Posterior cingulate gyrus (tissue), 11 donors: Measurements from ENCODE around the gene PBX1.
"Not testable (repeated sequence)": the region's sequence is repeated elsewhere in the genome, so short reads cannot be mapped to it uniquely, and the experiment has no call there.

Experiments
- DNase-seq, 10 donors: peaks; one replicate each; pipeline versions ENCODE4 v3.0.0 to v3.0.0-alpha.2; 2020 to 2021; ENCODE audit warnings: mixed read lengths in 3 of 10
- intact Hi-C: fragments of 100-400 bp; cut with DNase I; formaldehyde crosslinking; loops from one replicate; pipeline ENCODE4 v1.15.1; 2023

PBX1 gene

DNA sequence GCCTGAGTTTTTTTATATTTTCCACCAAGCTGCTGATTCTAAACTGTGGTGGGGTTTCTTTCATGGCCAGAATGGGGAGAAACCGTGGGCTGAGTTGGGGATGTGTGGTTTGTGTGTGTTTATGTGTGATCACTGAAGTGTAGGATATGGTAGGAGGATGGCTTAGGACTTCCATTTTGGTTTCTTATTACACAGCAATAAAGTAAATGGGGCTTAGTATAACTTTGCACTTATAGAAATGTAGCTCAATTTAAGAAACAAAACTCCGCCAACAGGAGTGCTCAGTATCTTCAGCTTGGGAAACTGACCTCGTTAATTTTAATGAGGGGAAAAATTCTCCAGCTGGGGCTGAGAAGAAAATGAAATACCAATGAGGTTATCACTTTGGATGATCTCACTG is 77.8 kb downstream of the PBX1 start:
- no peak for DNase-seq
- intact Hi-C loops: no loop called here

DNA sequence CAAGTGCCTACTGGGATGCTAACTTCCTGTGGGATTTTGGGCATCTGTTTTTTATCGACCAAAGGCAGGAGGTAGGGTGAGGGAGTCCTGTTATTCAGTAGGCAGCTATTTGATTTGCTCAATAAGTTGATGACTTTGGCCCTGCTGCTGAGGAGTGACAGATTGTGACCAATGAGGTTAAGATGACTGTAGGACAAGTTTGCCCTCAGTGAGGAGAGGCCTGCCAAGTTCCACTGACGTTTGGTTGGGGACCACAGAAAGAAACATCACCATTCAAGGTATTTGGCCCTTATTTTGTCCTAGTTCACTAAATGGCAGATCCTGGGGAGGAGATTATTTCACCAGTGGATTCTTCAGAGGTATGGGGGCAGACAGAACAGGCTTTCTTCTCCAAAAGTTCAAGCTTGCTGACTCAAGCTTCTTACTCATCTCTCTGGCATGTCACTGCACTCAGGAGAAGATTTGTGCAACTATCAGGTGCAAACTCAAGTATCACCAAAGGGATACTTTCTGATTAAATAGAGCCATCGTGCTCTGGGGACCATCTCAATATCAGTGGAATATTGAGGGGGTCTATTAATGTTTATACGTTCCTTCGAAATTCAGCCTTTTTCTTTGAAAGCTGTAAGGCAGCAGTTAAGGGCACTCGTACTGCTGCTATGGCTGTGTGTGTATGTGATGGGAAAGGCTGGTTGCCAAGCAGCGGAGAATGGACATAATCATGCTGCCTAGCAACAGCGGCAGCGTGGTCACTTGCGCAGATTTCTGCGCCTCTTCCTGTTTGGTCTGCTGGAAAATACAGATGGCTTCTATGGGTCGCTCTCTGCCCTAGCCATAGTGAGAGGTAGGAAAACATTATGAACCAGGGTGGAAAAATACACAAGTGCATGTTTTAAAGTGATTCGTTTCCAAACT is 78.7 kb downstream of the PBX1 start:
- intact Hi-C loops: no loop called here
- DNase-seq: peak in 6 of 10 donors; percentile 39 to 86 (median 45)

DNA sequence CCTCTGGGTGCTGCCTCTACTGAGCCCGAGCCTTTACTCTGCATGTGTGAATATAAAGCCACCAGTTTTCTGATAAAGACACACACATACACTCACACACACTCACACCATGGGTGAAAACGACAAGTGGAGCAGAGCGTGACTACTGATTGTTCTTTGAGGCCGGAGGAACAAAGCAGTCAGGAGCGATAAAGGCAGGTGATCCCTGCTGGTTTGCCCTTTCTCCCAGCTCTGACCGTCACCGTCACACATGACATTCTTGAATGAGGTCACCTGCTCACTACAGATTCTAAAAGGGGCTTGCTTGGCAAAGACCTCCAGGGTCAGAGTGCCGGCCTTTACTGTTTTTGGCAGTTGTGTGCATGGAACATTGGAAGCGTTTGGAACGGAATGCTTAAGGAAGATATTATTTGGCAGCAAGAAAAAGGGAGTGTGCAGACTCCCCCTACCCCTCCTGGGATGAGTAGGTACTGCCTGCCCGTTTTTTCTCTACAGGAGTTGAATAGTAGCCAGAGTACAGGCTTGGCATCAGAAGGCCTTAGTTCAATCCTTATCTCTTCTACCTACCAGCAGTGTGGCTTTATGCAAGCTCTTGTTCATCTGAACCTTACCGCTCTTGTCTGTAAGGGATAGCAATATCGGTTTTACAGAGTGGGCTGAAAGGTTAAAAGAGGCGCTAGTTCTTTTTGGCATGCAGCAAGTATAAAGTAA is 79.7 kb downstream of the PBX1 start:
- no peak for DNase-seq
- intact Hi-C loops: no loop called here

DNA sequence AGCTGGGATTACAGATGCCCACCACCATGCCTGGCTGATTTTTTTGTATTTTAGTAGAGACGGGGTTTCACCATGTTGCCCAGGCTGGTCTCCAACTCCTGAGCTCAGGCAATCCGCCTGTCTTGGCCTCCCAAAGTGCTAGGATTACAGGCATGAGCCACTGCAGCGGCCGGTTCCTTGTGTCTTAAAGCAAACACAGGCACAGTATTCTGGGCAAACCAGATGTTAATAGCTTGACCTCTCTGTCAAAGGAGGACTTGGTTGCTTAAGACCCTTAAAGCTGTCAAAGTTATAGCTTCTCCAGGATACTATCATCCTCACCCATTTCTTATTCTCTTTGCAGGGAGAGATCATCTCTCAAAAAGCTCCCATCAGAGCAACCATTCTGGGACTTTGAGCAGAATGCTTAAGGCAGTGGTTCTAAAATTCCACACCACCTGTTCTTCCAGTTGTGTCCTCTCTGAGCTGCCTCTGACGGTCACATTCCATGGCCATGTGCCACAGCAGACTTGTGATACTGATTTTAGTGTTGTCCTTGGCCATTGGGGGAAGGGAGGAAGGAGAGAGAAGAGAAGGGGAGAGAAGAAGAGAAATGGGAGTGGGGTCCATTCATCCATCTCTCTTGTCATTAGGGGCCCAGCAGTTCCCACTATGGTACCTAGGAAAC is 81.8 kb downstream of the PBX1 start:
- no peak for DNase-seq
- intact Hi-C loops: no loop called here

GRCh38 chr1:164641353-164641730 is 82.4 kb downstream of the PBX1 start:
- DNase-seq: no peak
- intact Hi-C loops: no loop called here

GRCh38 chr1:164643018-164643417 is 84.0 kb downstream of the PBX1 start:
- intact Hi-C loops: no loop called here
- no peak for DNase-seq

GRCh38 chr1:164644268-164644667 is 85.3 kb downstream of the PBX1 start:
- no peak for DNase-seq
- intact Hi-C loops: no loop called here

- no peak for DNase-seq
- intact Hi-C loops: no loop called here
Measured at GRCh38 chr1:164644774-164645644, 86.0 kb downstream of the PBX1 start.

GRCh38 chr1:164645921-164646320 is 86.9 kb downstream of the PBX1 start:
- intact Hi-C loops: no loop called here
- no peak for DNase-seq

- DNase-seq: no peak
Measured at GRCh38 chr1:164647211-164647610, 88.2 kb downstream of the PBX1 start.

GRCh38 chr1:164648636-164649035 is 89.7 kb downstream of the PBX1 start:
- intact Hi-C loops: no loop called here
- no peak for DNase-seq

More at GRCh38 chr1:164647211-164647610, 88.2 kb downstream of the PBX1 start:
- intact Hi-C loops: no loop called here

GRCh38 chr1:164649146-164649545 is 90.2 kb downstream of the PBX1 start:
- DNase-seq: no peak
- intact Hi-C loops: no loop called here

DNA sequence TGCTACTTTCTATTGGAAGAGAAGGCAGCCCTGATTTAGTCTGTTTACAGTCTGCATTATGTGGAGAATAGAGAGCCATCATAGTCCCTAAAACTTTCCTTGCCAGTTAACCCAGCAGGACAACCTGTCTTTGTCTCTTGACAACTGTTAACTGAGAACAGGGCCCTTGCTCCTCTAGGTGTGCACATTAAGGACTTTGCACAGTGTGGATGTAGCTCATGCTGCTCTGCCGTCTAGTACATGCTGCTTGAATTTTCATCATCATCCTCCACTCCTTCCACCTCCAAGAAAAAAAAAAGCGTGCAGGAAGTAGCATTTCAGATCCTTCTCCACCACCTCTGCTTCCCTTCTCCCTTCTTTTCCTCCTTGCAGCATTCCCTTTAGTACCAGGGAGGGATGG is 91.5 kb downstream of the PBX1 start:
- no peak for DNase-seq
- intact Hi-C loops: no loop called here

- no peak for DNase-seq
- intact Hi-C loops: no loop called here
Measured at GRCh38 chr1:164651351-164651951, 92.5 kb downstream of the PBX1 start.

DNA sequence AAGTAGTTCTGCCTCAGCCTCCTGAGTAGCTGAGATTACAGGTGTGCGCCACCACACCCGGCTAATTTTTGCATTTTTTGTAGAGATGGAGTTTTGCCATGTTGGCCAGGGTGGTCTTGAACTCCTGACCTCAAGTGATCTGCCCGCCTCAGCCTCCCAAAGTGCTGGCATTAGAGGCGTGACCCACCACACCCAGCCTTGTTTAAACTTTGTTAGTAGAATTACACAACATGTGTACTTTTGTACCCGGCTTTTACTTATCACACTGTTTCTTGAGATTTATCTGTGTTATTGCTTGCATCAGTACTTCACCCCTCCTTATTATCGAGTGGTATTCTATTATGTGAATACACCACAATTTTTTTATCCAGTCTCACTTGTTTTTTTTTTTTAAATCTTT is 94.0 kb downstream of the PBX1 start:
- DNase-seq, intact Hi-C loops: not testable (repeated sequence)

- DNase-seq: no peak
- intact Hi-C loops: no loop called here
Measured at GRCh38 chr1:164653705-164654104, 94.7 kb downstream of the PBX1 start.

GRCh38 chr1:164654200-164654599 is 95.2 kb downstream of the PBX1 start:
- DNase-seq: no peak
- intact Hi-C loops: no loop called here

DNA sequence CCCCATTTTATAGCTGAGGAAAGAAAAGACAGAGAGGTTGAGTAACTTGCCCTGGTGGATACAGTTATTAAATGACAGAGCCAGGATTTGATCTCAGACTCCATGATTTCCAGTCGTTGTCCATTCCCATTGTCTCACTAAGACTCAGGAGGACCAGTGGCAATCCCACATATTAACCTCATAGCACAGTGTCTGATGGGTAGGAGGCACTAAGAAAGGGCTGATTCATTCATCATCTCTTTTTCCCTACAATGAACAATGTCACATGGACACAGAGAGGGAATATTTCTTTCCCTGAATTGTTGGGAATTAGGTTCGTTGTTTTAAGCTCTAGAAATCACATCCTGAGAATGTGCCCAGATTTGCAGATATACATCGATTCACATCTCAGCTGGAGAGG is 99.9 kb downstream of the PBX1 start:
- intact Hi-C loops: no loop called here
- DNase-seq: no peak

DNA sequence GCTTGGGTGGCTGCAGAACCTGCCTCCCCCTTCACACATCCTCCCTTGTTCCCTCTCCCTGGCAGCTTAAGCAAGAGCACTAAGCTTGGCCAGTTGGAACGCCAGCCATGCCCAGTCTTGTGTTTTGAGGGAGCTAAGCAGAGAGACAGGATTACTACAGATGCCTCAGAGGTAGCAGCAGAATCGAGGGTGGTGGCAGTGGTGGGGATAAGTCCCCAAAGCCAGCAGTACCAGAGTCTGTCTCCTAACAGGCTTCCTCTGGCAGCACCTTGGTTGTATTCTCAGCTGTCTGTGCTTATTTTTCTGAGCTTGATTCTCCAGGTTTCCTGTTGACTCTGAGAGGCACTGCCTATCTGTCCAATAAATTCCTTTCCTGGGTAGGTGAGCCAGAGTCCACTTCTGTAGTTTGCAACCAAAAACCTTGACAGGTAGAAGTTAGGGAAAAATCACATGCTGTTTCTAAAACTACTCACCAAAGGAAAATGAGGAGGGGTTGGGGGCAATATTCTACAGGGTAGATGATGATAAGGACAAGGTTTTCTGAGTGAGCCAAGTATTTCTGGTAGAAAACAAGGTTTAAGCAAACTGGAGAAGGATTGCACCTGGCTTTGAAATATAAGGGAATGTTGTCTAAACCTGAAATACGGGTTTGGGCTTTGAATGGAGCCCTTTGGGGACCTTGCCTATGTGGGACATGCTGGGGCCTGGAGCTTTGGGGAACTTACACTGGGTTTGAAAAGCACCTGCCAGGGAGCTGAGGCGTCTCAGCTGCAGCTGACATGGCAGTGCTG is 100.8 kb downstream of the PBX1 start:
- intact Hi-C loops: no loop called here
- DNase-seq: peak in 4 of 10 donors; percentile 33 to 81 (median 58)
